Endothelial cell of umbilical vein (primary cell): Measurements from ENCODE around the gene NECTIN4. TPM values are rescaled to one million over a fixed set of nuclear protein-coding genes. Genes with fewer than 3 reads are reported as not detected.

Source experiments
- BruUV-seq: library from RNA; stranded (reverse); fragments of 400-500 nt; replicated peaks from 2 replicates; lab custom pipeline; 2021; lab: Mats Ljungman, UMichigan
- CTCF ChIA-PET: fragments of 300-600, 350-600 bp; sonication (Branson Sonifier 250); formaldehyde crosslinking; loops from one replicate; lab custom pipeline; 2021; ENCODE audit warnings: antibody characterized with exemption, inconsistent platforms; lab: Charles Lee
- POLR2A ChIA-PET: fragments of 300-600, 350-600 bp; sonication (Branson Sonifier 250); formaldehyde crosslinking; loops from one replicate; lab custom pipeline; 2021; ENCODE audit warnings: antibody characterized with exemption, inconsistent platforms; lab: Charles Lee
- DNase-seq: peaks from one replicate; pipeline ENCODE4 v3.0.0-alpha.2; 2011; ENCODE audit warnings: low read depth, low spot score
- FAIRE-seq: peaks from 2 replicates; lab custom pipeline; 2011; peaks lifted over from hg19 to GRCh38; lab: Jason Lieb, UNC
- H2AFZ ChIP-seq: 2 replicates; pipeline ENCODE4 v1.6.0; 2012; ENCODE audit warnings: low read depth, low read length, control low read depth, inconsistent platforms
- H3K27ac ChIP-seq: 2 replicates; pipeline ENCODE4 v1.5.1; 2011; ENCODE audit warnings: low read depth, mild to moderate bottlenecking, control low read depth, low read length, moderate library complexity; ENCODE audit not compliant: insufficient read depth
- H3K27me3 ChIP-seq, 2 experiments: 2 replicates each; pipeline versions ENCODE4 v1.6.0 to v1.6.1; 2011; ENCODE audit warnings: low read length in 2 of 2, mixed read lengths in 1 of 2; ENCODE audit not compliant: control insufficient read depth in 2 of 2, insufficient read depth in 2 of 2
- H3K36me3 ChIP-seq, 2 experiments: 2 replicates in 1 of 2; 3 replicates in 1 of 2; pipeline ENCODE4 v1.5.1; 2011; ENCODE audit warnings: low read length in 2 of 2, mild to moderate bottlenecking in 1 of 2, moderate library complexity in 1 of 2; ENCODE audit not compliant: control insufficient read depth in 2 of 2, insufficient read depth in 2 of 2; ENCODE audit errors: extremely low read depth in 1 of 2
- H3K4me1 ChIP-seq: 3 replicates; pipeline ENCODE4 v1.5.1; 2011; ENCODE audit warnings: mild to moderate bottlenecking, low read length; ENCODE audit not compliant: control insufficient read depth, insufficient read depth; ENCODE audit errors: extremely low read depth
- H3K4me2 ChIP-seq: 2 replicates; pipeline ENCODE4 v1.6.1; 2011; ENCODE audit warnings: low read length, control low read depth, mixed read lengths; ENCODE audit not compliant: insufficient read depth
- H3K4me3 ChIP-seq, 3 experiments: fragments of 200-600 bp in 1 of 3; sonication (generic), shearing (Covaris generic) in 1 of 3; replicated peaks in 1 of 3; 2 replicates each; pipeline ENCODE4 v1.5.1; 2011 to 2016; ENCODE audit warnings: control low read depth in 3 of 3, low read length in 3 of 3, mild to moderate bottlenecking in 2 of 3, inconsistent platforms in 1 of 3, low read depth in 1 of 3, moderate library complexity in 1 of 3; ENCODE audit not compliant: insufficient read depth in 1 of 3
- H3K79me2 ChIP-seq: 2 replicates; pipeline ENCODE4 v1.6.0; 2012; ENCODE audit warnings: low read length, inconsistent platforms; ENCODE audit not compliant: control insufficient read depth, insufficient read depth
- H3K9ac ChIP-seq: replicated peaks from 2 replicates; pipeline ENCODE3; 2011; ENCODE audit warnings: low read length, control low read depth; ENCODE audit not compliant: insufficient read depth; ENCODE audit errors: extremely low read depth
- H3K9me1 ChIP-seq: replicated peaks from 3 replicates; pipeline ENCODE4 v1.6.0; 2011; ENCODE audit warnings: mild to moderate bottlenecking, low read length; ENCODE audit not compliant: control insufficient read depth, insufficient read depth; ENCODE audit errors: extremely low read depth
- H3K9me3 ChIP-seq: replicated peaks from 2 replicates; pipeline ENCODE4 v1.5.1; 2012; ENCODE audit warnings: low read length, inconsistent platforms; ENCODE audit not compliant: control insufficient read depth, insufficient read depth
- H4K20me1 ChIP-seq: replicated peaks from 2 replicates; pipeline ENCODE3; 2011; ENCODE audit warnings: mild to moderate bottlenecking, low read length; ENCODE audit not compliant: control insufficient read depth, insufficient read depth; ENCODE audit errors: extremely low read depth
- CTCF ChIP-seq, 2 donors: IDR thresholded peaks; 1 replicate in 1 of 2; 2 replicates in 1 of 2; pipeline ENCODE4 v1.5.1; 2011; ENCODE audit warnings: low read length in 2 of 2, mild to moderate bottlenecking in 2 of 2, moderate library complexity in 2 of 2, control low read depth in 1 of 2, inconsistent platforms in 1 of 2, low read depth in 1 of 2; ENCODE audit not compliant: insufficient read depth in 1 of 2; ENCODE audit errors: extremely low read depth in 1 of 2
- EZH2 ChIP-seq: IDR thresholded peaks from 2 replicates; pipeline ENCODE4 v1.6.1; 2012; ENCODE audit warnings: borderline replicate concordance, low read depth, mild to moderate bottlenecking, moderate library complexity, low read length, inconsistent platforms; ENCODE audit not compliant: severe bottlenecking
- GATA2 ChIP-seq: IDR thresholded peaks from 2 replicates; pipeline ENCODE4 v1.7.0; 2011; ENCODE audit warnings: low read depth, mild to moderate bottlenecking, moderate library complexity, mixed read lengths, low read length; ENCODE audit not compliant: insufficient read length, insufficient read depth
- MAX ChIP-seq: IDR thresholded peaks from 2 replicates; pipeline ENCODE4 v1.6.1; 2011; ENCODE audit not compliant: insufficient read depth, insufficient read length
- MYC ChIP-seq: IDR thresholded peaks from one replicate; pipeline ENCODE4 v1.6.1; 2011; ENCODE audit warnings: mild to moderate bottlenecking, low read depth, low read length
- POLR2AphosphoS5 ChIP-seq: IDR thresholded peaks from 2 replicates; pipeline ENCODE4 v1.6.1; 2012; ENCODE audit warnings: low read depth, mild to moderate bottlenecking, control low read depth, low read length, moderate library complexity; ENCODE audit not compliant: insufficient read depth
- dilution Hi-C: fragments of 300-500 bp; cut with MboI; formaldehyde crosslinking; loops from one replicate; pipeline ENCODE4 v1.15.0; 2019; ENCODE audit warnings: low sequenced_read_pairs; ENCODE audit not compliant: extremely low pct_ligation_motif_present
- intact Hi-C: fragments of 100-400 bp; cut with micrococcal nuclease; formaldehyde crosslinking; loops from one replicate; pipeline ENCODE4 v1.10.0; 2022
- polyA plus RNA-seq, 4 experiments: library from polyadenylated mRNA; depleted of rRNA in 3 of 4; stranded (reverse) in 3 of 4; unstranded in 1 of 4; fragments of >200 nt; gene quantifications; 2 replicates each; pipeline versions ENCODE4 v1.2.1 to v1.2.3, GENCODE V29; 2011 to 2012; ENCODE audit warnings: missing spikeins in 1 of 4
- total RNA-seq: library from RNA; stranded (reverse); gene quantifications from 2 replicates; pipeline ENCODE4 v1.2.3, GENCODE V29; 2021

The NECTIN4 gene
- total and polyA plus RNA-seq, 2 donors (not counting 3 experiments of a cell fraction or from before 2014, with no cell fraction given), result 0.15 to 0.58 TPM

GRCh38 chr1:161113915-161114314, 24.6 kb upstream of the NECTIN4 start:
- H3K36me3 ChIP-seq, result no peaks in the 10 kb centered on the region
- H3K79me2 ChIP-seq, result peaks cover 89% of the 10 kb centered on the region
- H3K27ac ChIP-seq, result no peak overlapping the region
- intact Hi-C loops, result no loop called here
- no TSS peak for BruUV-seq
- H3K4me1 ChIP-seq, result peaks cover 42% of the 10 kb centered on the region
- FAIRE-seq, result no peak
- peak; percentile 18 for TF ChIP-seq POLR2AphosphoS5
- no peak for TF ChIP-seq GATA2
- dilution Hi-C loops, result no loop called here
- POLR2A ChIA-PET, result no interaction called here
- no peak for DNase-seq
- no peaks in the 10 kb centered on the region for H3K27me3 ChIP-seq
- no peaks in the 10 kb centered on the region for H3K9me1 ChIP-seq
- peak overlapping the region; percentile 31 for H3K4me2 ChIP-seq
- H2AFZ ChIP-seq, result no peak overlapping the region
- H4K20me1 ChIP-seq, result no peaks in the 10 kb centered on the region
- no peak overlapping the region for H3K9ac ChIP-seq
- no peaks in the 10 kb centered on the region for H3K9me3 ChIP-seq
- CTCF ChIA-PET, result interaction anchor here (1.0 to 1.3 kb wide), 2 partner anchors 13 to 14 kb away, joined by 3 to 4 read pairs; no protein-coding TSS in a partner anchor
- no peak overlapping the region for H3K4me3 ChIP-seq

GRCh38 chr1:161111527-161111926, 22.2 kb upstream of the NECTIN4 start:
- no peaks in the 10 kb centered on the region for H4K20me1 ChIP-seq
- H3K27me3 ChIP-seq, result no peaks in the 10 kb centered on the region
- CTCF ChIA-PET, result interaction anchor here (1.0 to 2.0 kb wide), 3 partner anchors 12 to 115 kb away, joined by 5 to 9 read pairs (median 5); no protein-coding TSS in a partner anchor
- no peaks in the 10 kb centered on the region for H3K9me3 ChIP-seq
- no peak overlapping the region for H3K4me2 ChIP-seq
- H3K9ac ChIP-seq, result no peak overlapping the region
- no peak for TF ChIP-seq MAX
- no peak for TF ChIP-seq EZH2
- TF ChIP-seq MYC, result no peak
- no peak for TF ChIP-seq POLR2AphosphoS5
- no peak for TF ChIP-seq GATA2
- no peak for TF ChIP-seq CTCF (IDR thresholded peaks at IDR 0.05; ENCODE audit: extremely low read depth in 1 of 2, insufficient read depth in 1 of 2, low read depth in 1 of 2, low read length in 2 of 2)
- no peaks in the 10 kb centered on the region for H3K9me1 ChIP-seq
- H3K4me1 ChIP-seq, result peaks cover 34% of the 10 kb centered on the region
- POLR2A ChIA-PET, result no interaction called here
- intact Hi-C loops, result no loop called here
- H3K4me3 ChIP-seq, result no peak overlapping the region
- H3K79me2 ChIP-seq, result peaks cover 94% of the 10 kb centered on the region
- DNase-seq (no peak), FAIRE-seq (no peak)
- H3K27ac ChIP-seq, result no peak overlapping the region
- H2AFZ ChIP-seq, result no peak overlapping the region
- dilution Hi-C loops, result no loop called here
- H3K36me3 ChIP-seq, result no peaks in the 10 kb centered on the region
- no TSS peak for BruUV-seq
